HEK293 (cell line): ENCODE results near the gene SUPT3H.

Experiments
- CTCF ChIA-PET: fragments of 350-600 bp; formaldehyde crosslinking; extraction: SDS; loops from one replicate; lab custom pipeline; 2021; ENCODE audit warnings: antibody characterized with exemption; lab: Yijun Ruan, JAX
- POLR2A ChIA-PET: fragments of 300-600 bp; formaldehyde crosslinking; extraction: SDS; loops from one replicate; lab custom pipeline; 2020; ENCODE audit warnings: antibody characterized with exemption, inconsistent platforms; lab: Yijun Ruan, JAX
- H3K27ac ChIP-seq: fragments of 200-500 bp; sonication (Bioruptor generic); 2 replicates; pipeline ENCODE4 v1.5.1; 2014; ENCODE audit warnings: low read depth, low read length, control low read depth, inconsistent platforms; ENCODE audit errors: extremely low read depth
- H3K36me3 ChIP-seq, 2 experiments: fragments of 200-500 bp in 1 of 2; sonication (Bioruptor generic) in 1 of 2; 1 replicate in 1 of 2; 2 replicates in 1 of 2; pipeline ENCODE4 v1.5.1; 2014 to 2017; ENCODE audit warnings: inconsistent platforms in 2 of 2, low read length in 2 of 2; ENCODE audit not compliant: control insufficient read depth in 2 of 2, insufficient read depth in 1 of 2
- H3K4me1 ChIP-seq: fragments of 200-500 bp; sonication (Bioruptor generic); 2 replicates; pipeline ENCODE4 v1.5.1; 2014; ENCODE audit warnings: mild to moderate bottlenecking, low read length, inconsistent platforms; ENCODE audit not compliant: control insufficient read depth, insufficient read depth
- H3K4me3 ChIP-seq: 2 replicates; pipeline ENCODE4 v1.5.1; 2011; ENCODE audit warnings: low read depth, mild to moderate bottlenecking, control low read depth, low read length, moderate library complexity
- H3K9me3 ChIP-seq: fragments of 200-500 bp; sonication (Bioruptor generic); 2 replicates; pipeline ENCODE4 v1.5.1; 2014; ENCODE audit warnings: low read depth, low read length, inconsistent platforms; ENCODE audit not compliant: control insufficient read depth, insufficient read depth
- CTCF ChIP-seq: fragments of 450-650 bp; formaldehyde crosslinking; IDR thresholded peaks from 2 replicates; pipeline ENCODE4 v1.5.1; 2016; ENCODE audit warnings: missing biosample characterization, missing genetic modification characterization
- GLIS1 ChIP-seq: fragments of 450-650 bp; formaldehyde crosslinking; IDR thresholded peaks from 2 replicates; pipeline ENCODE4 v1.5.1; 2016; ENCODE audit warnings: missing biosample characterization, missing genetic modification characterization
- MZF1 ChIP-seq: fragments of 450-650 bp; formaldehyde crosslinking; IDR thresholded peaks from 2 replicates; pipeline ENCODE4 v1.5.1; 2017; ENCODE audit warnings: missing biosample characterization, missing genetic modification characterization, borderline replicate concordance
- OSR2 ChIP-seq: fragments of 450-650 bp; formaldehyde crosslinking; IDR thresholded peaks from 2 replicates; pipeline ENCODE4 v1.5.1; 2016; ENCODE audit warnings: missing biosample characterization, missing genetic modification characterization
- PRDM10 ChIP-seq: fragments of 450-650 bp; formaldehyde crosslinking; IDR thresholded peaks from 2 replicates; pipeline ENCODE4 v1.5.1; 2016; ENCODE audit warnings: missing biosample characterization, missing genetic modification characterization
- ZFP37 ChIP-seq: fragments of 450-650 bp; formaldehyde crosslinking; IDR thresholded peaks from 2 replicates; pipeline ENCODE4 v1.5.1; 2016; ENCODE audit warnings: missing biosample characterization, missing genetic modification characterization
- ZNF114 ChIP-seq: fragments of 450-650 bp; formaldehyde crosslinking; IDR thresholded peaks from 2 replicates; pipeline ENCODE4 v1.5.0; 2017; ENCODE audit warnings: missing biosample characterization, missing genetic modification characterization
- ZNF132 ChIP-seq: fragments of 450-650 bp; formaldehyde crosslinking; IDR thresholded peaks from 2 replicates; pipeline ENCODE4 v1.5.1; 2017; ENCODE audit warnings: missing biosample characterization, missing genetic modification characterization, borderline replicate concordance
- ZNF133 ChIP-seq: fragments of 450-650 bp; formaldehyde crosslinking; IDR thresholded peaks from 2 replicates; pipeline ENCODE4 v1.5.1; 2016; ENCODE audit warnings: missing biosample characterization, missing genetic modification characterization
- ZNF146 ChIP-seq: fragments of 450-650 bp; formaldehyde crosslinking; IDR thresholded peaks from 2 replicates; pipeline ENCODE4 v1.5.1; 2016; ENCODE audit warnings: missing biosample characterization, missing genetic modification characterization
- ZNF157 ChIP-seq: fragments of 450-650 bp; formaldehyde crosslinking; IDR thresholded peaks from 2 replicates; pipeline ENCODE4 v1.5.1; 2016; ENCODE audit warnings: missing biosample characterization, missing genetic modification characterization
- ZNF214 ChIP-seq: fragments of 450-650 bp; formaldehyde crosslinking; IDR thresholded peaks from 2 replicates; pipeline ENCODE4 v1.5.1; 2017; ENCODE audit warnings: missing biosample characterization, mild to moderate bottlenecking, missing genetic modification characterization, borderline replicate concordance
- ZNF24 ChIP-seq: fragments of 450-650 bp; formaldehyde crosslinking; IDR thresholded peaks from 2 replicates; pipeline ENCODE4 v1.5.1; 2016; ENCODE audit warnings: missing biosample characterization, missing genetic modification characterization
- ZNF248 ChIP-seq: fragments of 450-650 bp; formaldehyde crosslinking; IDR thresholded peaks from 2 replicates; pipeline ENCODE4 v1.5.1; 2017; ENCODE audit warnings: missing biosample characterization, missing genetic modification characterization
- ZNF335 ChIP-seq: fragments of 450-650 bp; formaldehyde crosslinking; conservative IDR thresholded peaks from 2 replicates; pipeline ENCODE4 v1.5.1; 2016; ENCODE audit warnings: missing biosample characterization, missing genetic modification characterization
- ZNF37A ChIP-seq: fragments of 450-650 bp; IDR thresholded peaks from 2 replicates; pipeline ENCODE4 v1.5.1; 2018; ENCODE audit warnings: missing biosample characterization, missing genetic modification characterization
- ZNF391 ChIP-seq: fragments of 450-650 bp; formaldehyde crosslinking; IDR thresholded peaks from 2 replicates; pipeline ENCODE4 v1.5.1; 2016; ENCODE audit warnings: low read depth, missing biosample characterization, missing genetic modification characterization, borderline replicate concordance
- ZNF433 ChIP-seq: fragments of 450-650 bp; formaldehyde crosslinking; IDR thresholded peaks from 2 replicates; pipeline ENCODE4 v1.5.1; 2016; ENCODE audit warnings: missing biosample characterization, missing genetic modification characterization, low read depth
- ZNF48 ChIP-seq: fragments of 450-650 bp; formaldehyde crosslinking; IDR thresholded peaks from 2 replicates; pipeline ENCODE4 v1.5.1; 2016; ENCODE audit warnings: missing biosample characterization, missing genetic modification characterization
- ZNF530 ChIP-seq: fragments of 450-650 bp; formaldehyde crosslinking; IDR thresholded peaks from 2 replicates; pipeline ENCODE4 v1.5.1; 2016; ENCODE audit warnings: low read depth, missing biosample characterization, missing genetic modification characterization
- ZNF837 ChIP-seq: fragments of 450-650 bp; formaldehyde crosslinking; IDR thresholded peaks from 2 replicates; pipeline ENCODE4 v1.5.1; 2016; ENCODE audit warnings: missing biosample characterization, missing genetic modification characterization
- TF ChIP-seq, protein P1 (sequence below): fragments of 450-650 bp; formaldehyde crosslinking; IDR thresholded peaks from 2 replicates; pipeline ENCODE4; 2016; ENCODE audit warnings: missing biosample characterization, missing genetic modification characterization
- TF ChIP-seq, protein P2 (sequence below): fragments of 450-650 bp; formaldehyde crosslinking; IDR thresholded peaks from 2 replicates; pipeline ENCODE4 v1.5.1; 2016; ENCODE audit warnings: missing biosample characterization, missing genetic modification characterization
- TF ChIP-seq, protein P3 (sequence below): fragments of 450-650 bp; IDR thresholded peaks from 2 replicates; pipeline ENCODE4 v1.5.1; 2018; ENCODE audit warnings: missing biosample characterization, mild to moderate bottlenecking, missing genetic modification characterization

SUPT3H gene

GRCh38 chr6:44931385-44931784 lies 446.3 kb downstream of the SUPT3H start:
- POLR2A ChIA-PET, result interaction anchor here (0.6 kb wide), 1 partner anchor 123 kb away, joined by 3 read pairs; no protein-coding TSS in a partner anchor
- Histone ChIP-seq H3K36me3 (no peaks in the 10 kb centered on the region), H3K4me1 (no peaks in the 10 kb centered on the region), H3K27ac (no peak overlapping the region), H3K4me3 (no peak overlapping the region), H3K9me3 (no peaks in the 10 kb centered on the region)
- CTCF ChIA-PET, result no interaction called here
- TF ChIP-seq ZNF157 (tag by site-specific recombination), result no peak
- TF ChIP-seq, protein P1, sequence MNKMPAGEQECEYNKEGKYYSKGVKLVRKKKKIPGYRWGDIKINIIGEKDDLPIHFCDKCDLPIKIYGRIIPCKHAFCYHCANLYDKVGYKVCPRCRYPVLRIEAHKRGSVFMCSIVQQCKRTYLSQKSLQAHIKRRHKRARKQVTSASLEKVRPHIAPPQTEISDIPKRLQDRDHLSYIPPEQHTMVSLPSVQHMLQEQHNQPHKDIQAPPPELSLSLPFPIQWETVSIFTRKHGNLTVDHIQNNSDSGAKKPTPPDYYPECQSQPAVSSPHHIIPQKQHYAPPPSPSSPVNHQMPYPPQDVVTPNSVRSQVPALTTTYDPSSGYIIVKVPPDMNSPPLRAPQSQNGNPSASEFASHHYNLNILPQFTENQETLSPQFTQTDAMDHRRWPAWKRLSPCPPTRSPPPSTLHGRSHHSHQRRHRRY (tag by site-specific recombination), result no peak
- no peak for TF ChIP-seq ZNF248 (tag by site-specific recombination)
- TF ChIP-seq CTCF, result no peak
- TF ChIP-seq ZNF335 (tag by site-specific recombination), result no peak
- TF ChIP-seq ZNF114 (tag by site-specific recombination), result no peak
- TF ChIP-seq, protein P2, sequence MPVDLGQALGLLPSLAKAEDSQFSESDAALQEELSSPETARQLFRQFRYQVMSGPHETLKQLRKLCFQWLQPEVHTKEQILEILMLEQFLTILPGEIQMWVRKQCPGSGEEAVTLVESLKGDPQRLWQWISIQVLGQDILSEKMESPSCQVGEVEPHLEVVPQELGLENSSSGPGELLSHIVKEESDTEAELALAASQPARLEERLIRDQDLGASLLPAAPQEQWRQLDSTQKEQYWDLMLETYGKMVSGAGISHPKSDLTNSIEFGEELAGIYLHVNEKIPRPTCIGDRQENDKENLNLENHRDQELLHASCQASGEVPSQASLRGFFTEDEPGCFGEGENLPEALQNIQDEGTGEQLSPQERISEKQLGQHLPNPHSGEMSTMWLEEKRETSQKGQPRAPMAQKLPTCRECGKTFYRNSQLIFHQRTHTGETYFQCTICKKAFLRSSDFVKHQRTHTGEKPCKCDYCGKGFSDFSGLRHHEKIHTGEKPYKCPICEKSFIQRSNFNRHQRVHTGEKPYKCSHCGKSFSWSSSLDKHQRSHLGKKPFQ, result no peak
- no peak for TF ChIP-seq ZNF37A (tag by site-specific recombination)
- no peak for TF ChIP-seq MZF1 (tag by site-specific recombination)
- TF ChIP-seq ZNF48 (tag by site-specific recombination), result no peak
- TF ChIP-seq ZNF133, result no peak
- no peak for TF ChIP-seq PRDM10 (tag by site-specific recombination)
- TF ChIP-seq ZNF146 (tag by site-specific recombination), result no peak
- no peak for TF ChIP-seq ZNF214
- TF ChIP-seq ZNF530 (tag by site-specific recombination), result no peak

DNA sequence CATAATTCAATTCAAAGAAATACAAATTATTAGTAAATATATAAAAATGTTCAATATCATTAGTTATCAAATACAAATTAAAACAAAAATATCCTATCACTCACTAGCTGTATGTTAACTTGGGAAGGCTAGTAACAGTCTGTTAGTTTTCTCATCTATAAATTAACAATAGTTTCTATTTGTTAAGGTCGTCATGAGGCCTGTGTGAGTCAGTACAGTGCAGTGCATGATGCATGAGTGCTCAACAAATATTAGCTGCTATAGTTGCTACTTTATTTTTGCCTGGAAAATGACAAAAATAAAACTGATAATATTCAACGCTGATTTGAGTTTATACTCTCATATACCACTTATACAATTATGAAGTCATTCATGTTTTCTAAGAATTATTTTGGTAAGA lies 451.2 kb downstream of the SUPT3H start:
- Histone ChIP-seq H3K4me3 (no peak overlapping the region), H3K4me1 (peaks cover 5% of the 10 kb centered on the region; the same call in 1 of the 2 replicates), H3K36me3 (no peaks in the 10 kb centered on the region), H3K9me3 (no peaks in the 10 kb centered on the region), H3K27ac (no peak overlapping the region)
- POLR2A ChIA-PET, result interaction anchor here (0.6 kb wide), 1 partner anchor 23 kb away, joined by 3 read pairs; no protein-coding TSS in a partner anchor
- CTCF ChIA-PET, result no interaction called here
- TF ChIP-seq, protein P3, sequence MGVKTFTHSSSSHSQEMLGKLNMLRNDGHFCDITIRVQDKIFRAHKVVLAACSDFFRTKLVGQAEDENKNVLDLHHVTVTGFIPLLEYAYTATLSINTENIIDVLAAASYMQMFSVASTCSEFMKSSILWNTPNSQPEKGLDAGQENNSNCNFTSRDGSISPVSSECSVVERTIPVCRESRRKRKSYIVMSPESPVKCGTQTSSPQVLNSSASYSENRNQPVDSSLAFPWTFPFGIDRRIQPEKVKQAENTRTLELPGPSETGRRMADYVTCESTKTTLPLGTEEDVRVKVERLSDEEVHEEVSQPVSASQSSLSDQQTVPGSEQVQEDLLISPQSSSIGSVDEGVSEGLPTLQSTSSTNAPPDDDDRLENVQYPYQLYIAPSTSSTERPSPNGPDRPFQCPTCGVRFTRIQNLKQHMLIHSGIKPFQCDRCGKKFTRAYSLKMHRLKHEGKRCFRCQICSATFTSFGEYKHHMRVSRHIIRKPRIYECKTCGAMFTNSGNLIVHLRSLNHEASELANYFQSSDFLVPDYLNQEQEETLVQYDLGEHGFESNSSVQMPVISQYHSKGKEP, result no peak
- TF ChIP-seq ZFP37 (tag by site-specific recombination) (no peak), OSR2 (tag by site-specific recombination) (no peak), ZNF433 (tag by site-specific recombination) (no peak), ZNF391 (tag by site-specific recombination) (no peak), ZNF837 (tag by site-specific recombination) (no peak), ZNF24 (tag by site-specific recombination) (no peak), GLIS1 (tag by site-specific recombination) (no peak), ZNF132 (tag by site-specific recombination) (no peak)
